ENCODE measurements around the gene GCC1.

- TF ChIP-seq POLR2A (IDR thresholded peaks at IDR 0.05) (no peak), CTCF (IDR thresholded peaks at IDR 0.05) (peak in 2 of 6 experiments; percentile 13 to 16)
Observed at GRCh38 chr7:127588697-127589482, 3.5 kb upstream of the GCC1 start.

All from esophagus squamous epithelium (tissue), 4 donors.